ENCODE data around the gene CYB561A3. TPM values are rescaled to one million over a fixed set of nuclear protein-coding genes. Genes with fewer than 3 reads are reported as not detected.

The CYB561A3 gene
- total RNA-seq, 1 experiment from 2014 or later, result 34.9 TPM

DNA sequence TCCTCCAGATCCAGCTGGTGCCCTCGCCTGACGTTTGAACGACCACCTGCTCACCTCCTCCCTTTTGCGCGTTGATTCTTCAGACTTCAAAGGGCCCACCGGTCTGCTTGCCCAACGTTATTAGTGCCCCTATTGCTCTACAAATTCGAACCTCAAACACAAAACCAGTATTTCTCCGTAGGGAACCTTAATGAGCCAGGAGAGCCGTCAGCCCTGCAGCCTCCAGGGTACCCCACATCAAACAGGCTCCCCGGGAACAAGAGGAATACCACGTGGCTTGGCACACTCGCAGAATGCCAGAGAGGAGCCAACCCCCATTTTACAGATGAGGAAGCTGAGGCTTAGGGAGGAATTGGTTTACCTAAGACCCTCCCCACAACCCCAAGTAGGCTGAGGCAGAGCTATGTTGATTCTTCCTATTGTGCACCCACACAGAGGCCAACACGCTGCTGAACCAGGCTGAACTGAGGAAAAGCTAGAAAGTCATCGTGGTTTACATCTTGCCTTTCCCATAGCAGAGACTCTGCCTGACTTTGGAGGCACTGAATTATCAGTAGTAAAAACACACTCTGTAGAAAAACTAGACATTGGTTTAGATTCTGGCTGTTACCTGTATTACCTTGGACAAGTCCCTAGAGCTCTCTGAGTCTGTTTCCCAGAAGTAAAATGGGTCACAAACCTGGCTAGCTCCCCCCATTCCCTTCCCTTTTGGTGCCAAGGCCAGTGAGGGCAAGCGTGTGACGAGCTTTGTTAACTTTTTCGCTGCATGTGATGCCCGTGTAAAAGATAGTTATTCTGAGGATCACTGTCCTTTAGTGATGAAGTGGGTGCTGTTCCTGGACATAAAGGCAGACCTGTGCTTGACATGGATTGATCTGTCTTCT lies 27.9 kb downstream of the CYB561A3 start:
- Mint-ChIP-seq H3K4me3 (ENCODE audit: unreplicated experiment) (peak overlapping the region; percentile 100), H3K4me1 (ENCODE audit: low read depth, unreplicated experiment) (peaks cover 17% of the 10 kb centered on the region), H3K36me3 (ENCODE audit: insufficient read depth, unreplicated experiment) (peaks cover 45% of the 10 kb centered on the region), H3K27ac (ENCODE audit: unreplicated experiment) (peak overlapping the region; percentile 98), H3K27me3 (ENCODE audit: insufficient read depth, unreplicated experiment) (no peaks in the 10 kb centered on the region), H3K9me3 (ENCODE audit: unreplicated experiment) (no peaks in the 10 kb centered on the region)
- intact Hi-C loops (cut with micrococcal nuclease; ENCODE audit: unreplicated experiment), result loop anchor here (1.0 to 2.0 kb wide), 2 partner anchors 29 to 35 kb away; partner anchors contain the start of gene TMEM138
- Histone ChIP-seq H3K4me3 (ENCODE audit: low read depth, low read length) (peak overlapping the region; percentile 61), H3K4me1 (peaks cover 13% of the 10 kb centered on the region), H3K9me3 (no peaks in the 10 kb centered on the region), H3K36me3 (ENCODE audit: control insufficient read depth, insufficient read depth, low read length) (no peaks in the 10 kb centered on the region; the same call in 1 of the 2 replicates), H3K27me3 (replicated peaks; ENCODE audit: control insufficient read depth, insufficient read depth, low read length) (no peaks in the 10 kb centered on the region)
- POLR2A ChIA-PET, result interaction anchor here (0.5 to 1.9 kb wide), 4 partner anchors 28 to 291 kb away, joined by 3 to 13 read pairs (median 3); partner anchors contain the start of genes CYB561A3, TMEM138 and TMEM216
- CTCF ChIA-PET, result interaction anchor here (1.1 to 5.7 kb wide), 3 partner anchors 40 to 59 kb away, joined by 4 to 175 read pairs (median 7); partner anchors contain the start of gene TMEM216
- TSS peak; percentile 81 for BruUV-seq (replicated peaks)
- TF ChIP-seq CTCF (IDR thresholded peaks at IDR 0.05; ENCODE audit: insufficient read depth in 1 of 2, low read depth in 1 of 2, low read length in 1 of 2, severe bottlenecking in 1 of 2, unreplicated experiment in 1 of 2), result no peak
- DNase-seq, result no peak

DNA sequence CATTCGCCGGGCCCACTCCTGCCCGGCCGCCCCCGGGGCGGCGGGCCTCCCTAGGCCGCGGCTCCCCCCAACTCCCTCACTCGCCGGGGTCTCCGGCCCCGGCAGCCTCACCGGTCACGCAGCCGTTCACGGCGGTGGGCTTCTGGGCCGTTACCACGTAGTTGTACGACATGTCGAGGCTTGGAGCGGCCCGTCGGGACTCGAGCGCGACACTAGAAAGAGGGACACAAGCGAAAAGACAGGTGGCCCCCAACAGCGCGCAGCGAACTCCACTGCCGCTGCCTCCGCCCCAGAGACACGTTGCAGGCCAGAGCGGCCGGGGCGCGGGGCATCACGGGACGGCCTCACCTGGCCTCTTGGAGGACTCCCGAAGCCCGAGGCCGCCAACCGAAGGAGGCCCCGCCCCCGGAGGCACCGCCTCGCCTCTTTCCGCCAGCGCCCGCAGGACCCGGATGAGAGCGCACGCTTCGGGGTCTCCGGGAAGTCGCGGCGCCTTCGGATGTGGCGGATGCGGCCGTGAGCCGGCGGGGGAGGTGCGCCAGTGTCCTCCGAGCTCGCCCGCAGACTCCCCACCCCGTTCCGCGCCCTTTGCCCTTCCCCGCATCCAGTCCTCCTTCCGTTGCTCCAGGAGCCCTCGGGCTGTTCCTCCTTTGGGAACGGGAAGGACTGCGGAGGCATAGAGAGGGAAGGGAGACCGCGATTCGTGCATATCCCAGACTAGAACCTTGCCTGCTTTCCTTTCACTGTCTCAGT lies 28.7 kb downstream of the CYB561A3 start, which contains the start of the genes DDB1 and TKFC:
DDB1 (minus strand) TSS at position 309 of the 753 bp plus-strand sequence; CDS start at position 172, 137 bp downstream.
TKFC (plus strand) TSS at position 432 of the 753 bp plus-strand sequence. CDS start 1,501 bp downstream, outside the sequence.
- Mint-ChIP-seq H3K9me3 (ENCODE audit: unreplicated experiment) (no peaks in the 10 kb centered on the region), H3K36me3 (ENCODE audit: insufficient read depth, unreplicated experiment) (peaks cover 48% of the 10 kb centered on the region), H3K4me3 (ENCODE audit: unreplicated experiment) (peak within 1 kb of the TSS; percentile 100), H3K27ac (ENCODE audit: unreplicated experiment) (peak within 1 kb of the TSS; percentile 98), H3K4me1 (ENCODE audit: low read depth, unreplicated experiment) (peaks cover 17% of the 10 kb centered on the region), H3K27me3 (ENCODE audit: insufficient read depth, unreplicated experiment) (no peaks in the 10 kb centered on the region)
- Histone ChIP-seq H3K4me3 (ENCODE audit: low read depth, low read length) (peak within 1 kb of the TSS; percentile 61), H3K27me3 (replicated peaks; ENCODE audit: control insufficient read depth, insufficient read depth, low read length) (no peaks in the 10 kb centered on the region), H3K9me3 (no peaks in the 10 kb centered on the region), H3K36me3 (ENCODE audit: control insufficient read depth, insufficient read depth, low read length) (no peaks in the 10 kb centered on the region), H3K4me1 (peaks cover 13% of the 10 kb centered on the region)
- no TSS peak for BruUV-seq (replicated peaks)
- CTCF ChIA-PET, result interaction anchor here (1.8 to 5.7 kb wide), 2 partner anchors 51 to 60 kb away, joined by 7 to 175 read pairs; partner anchors contain the start of gene TMEM216
- intact Hi-C loops (cut with micrococcal nuclease; ENCODE audit: unreplicated experiment), result loop anchor here (1.0 to 2.0 kb wide), 2 partner anchors 29 to 34 kb away; partner anchors contain the start of gene TMEM138
- peak; percentile 96 to 98 for DNase-seq
- no peak for TF ChIP-seq CTCF (IDR thresholded peaks at IDR 0.05; ENCODE audit: insufficient read depth in 1 of 2, low read depth in 1 of 2, low read length in 1 of 2, severe bottlenecking in 1 of 2, unreplicated experiment in 1 of 2)
- POLR2A ChIA-PET, result interaction anchor here (1.0 to 1.9 kb wide), 2 partner anchors 29 to 60 kb away, joined by 3 to 13 read pairs; partner anchors contain the start of genes CYB561A3, TMEM138 and TMEM216
